Suprapubic skin (tissue), 4 donors: ENCODE data around the gene USP5.

Experiments
- CTCF ChIP-seq, 2 donors: fragments of 200-600 bp in 1 of 2; fragments of 450-650 bp in 1 of 2; sonication (generic) in 1 of 2; IDR thresholded peaks; one replicate each; pipeline ENCODE4 v1.5.1; 2016 to 2019; ENCODE audit warnings: antibody characterized with exemption in 2 of 2, mild to moderate bottlenecking in 1 of 2, moderate library complexity in 1 of 2
- EP300 ChIP-seq: sonication (generic); formaldehyde crosslinking; IDR thresholded peaks from one replicate; pipeline ENCODE4 v1.6.1; 2017; ENCODE audit warnings: antibody characterized with exemption
- POLR2A ChIP-seq, 2 donors: fragments of 450-650 bp; IDR thresholded peaks; one replicate each; pipeline ENCODE4 v1.6.1; 2017; ENCODE audit warnings: antibody characterized with exemption in 2 of 2, mild to moderate bottlenecking in 2 of 2, moderate library complexity in 2 of 2
- POLR2AphosphoS5 ChIP-seq, 3 donors: sonication (generic); formaldehyde crosslinking; IDR thresholded peaks; one replicate each; pipeline ENCODE4 v1.6.1; 2017; ENCODE audit warnings: antibody characterized with exemption in 3 of 3

- TF ChIP-seq CTCF (IDR thresholded peaks at IDR 0.05) (no peak), EP300 (no peak), POLR2A (IDR thresholded peaks at IDR 0.05) (no peak), POLR2AphosphoS5 (IDR thresholded peaks at IDR 0.05) (no peak)
Measured at GRCh38 chr12:6914947-6915788, 63.2 kb downstream of the USP5 start.
